Lung (tissue), 12 donors: Measurements from ENCODE around the gene ATP8A1. TPM values are rescaled to one million over a fixed set of nuclear protein-coding genes. Genes with fewer than 3 reads are reported as not detected.
"Not testable (repeated sequence)": the region's sequence is repeated elsewhere in the genome, so short reads cannot be mapped to it uniquely, and the experiment has no call there.

Experiments
- ATAC-seq: fragments of 200-7000 bp; cut with Tn5 transposase; one replicate; pipeline ENCODE4 v1.9.1; 2020; ENCODE audit warnings: moderate number of reproducible peaks; ENCODE audit not compliant: insufficient read depth, low FRiP score
- DNase-seq, 3 donors: peaks; one replicate each; pipeline ENCODE4 v3.0.0-alpha.2; 2013 to 2017
- H3K27ac ChIP-seq, 2 donors: one replicate each; pipeline ENCODE4 v1.5.1; 2013; ENCODE audit warnings: mild to moderate bottlenecking in 2 of 2, moderate library complexity in 2 of 2, control low read depth in 1 of 2, inconsistent platforms in 1 of 2, low read depth in 1 of 2, low read length in 1 of 2
- H3K27me3 ChIP-seq, 3 donors: one replicate each; pipeline ENCODE4 v1.5.1; 2013; ENCODE audit warnings: low read length in 2 of 3; ENCODE audit not compliant: control insufficient read depth in 3 of 3, insufficient read depth in 3 of 3
- H3K36me3 ChIP-seq, 4 donors: one replicate each; pipeline ENCODE4 v1.5.1; 2013; ENCODE audit warnings: low read length in 4 of 4, mild to moderate bottlenecking in 1 of 4, moderate library complexity in 1 of 4; ENCODE audit not compliant: control insufficient read depth in 4 of 4, insufficient read depth in 4 of 4
- H3K4me1 ChIP-seq, 5 donors: one replicate each; pipeline ENCODE4 v1.5.1; 2013; ENCODE audit warnings: low read length in 5 of 5, mild to moderate bottlenecking in 2 of 5, moderate library complexity in 1 of 5; ENCODE audit not compliant: control insufficient read depth in 5 of 5, insufficient read depth in 5 of 5
- H3K4me3 ChIP-seq: one replicate; pipeline ENCODE4 v1.5.1; 2013; ENCODE audit warnings: mild to moderate bottlenecking, control low read depth, moderate library complexity
- H3K9ac ChIP-seq, 2 donors: one replicate each; pipeline ENCODE4 v1.5.1; 2013; ENCODE audit warnings: low read length in 2 of 2, control low read depth in 1 of 2; ENCODE audit not compliant: insufficient read depth in 1 of 2
- H3K9me3 ChIP-seq, 4 donors: one replicate each; pipeline ENCODE4 v1.5.1; 2013; ENCODE audit warnings: low read length in 3 of 4, mild to moderate bottlenecking in 1 of 4, moderate library complexity in 1 of 4; ENCODE audit not compliant: control insufficient read depth in 4 of 4, insufficient read depth in 3 of 4
- WGBS, 2 donors: extraction: QIAGEN DNeasy Blood & Tissue Kit; methylation state at CpG; one replicate each; pipeline ENCODE4 v1.1.7; 2013; 5-methylcytosine and 5-hydroxymethylcytosine counted together
- polyA plus RNA-seq, 2 donors: library from polyadenylated mRNA; stranded (reverse); fragments of 200-250 nt; gene quantifications; one replicate each; pipeline ENCODE4 v1.2.1, GENCODE V29; 2013
- total RNA-seq, 2 donors: library from RNA; depleted of rRNA in 1 of 2; stranded (reverse); fragments of >200 nt in 1 of 2; gene quantifications; one replicate each; pipeline ENCODE4 v1.2.1, GENCODE V29; 2014 to 2021
- TF ChIP-seq, protein P1 (sequence below): IDR thresholded peaks from 2 replicates; pipeline ENCODE4 v1.5.1; 2012; ENCODE audit warnings: mild to moderate bottlenecking; ENCODE audit errors: control extremely low read depth, extremely low read depth
- donor health status: control.
- donor health status: control.
- donor health status: Bipolar disorder and iron deficiency.
- donor health status: healthy.
- donor health status: DM: yes; HTN: yes; CAD: no.

Gene ATP8A1
- total and polyA plus RNA-seq, 4 donors, result 13.8 to 297 (median 48.9) TPM

DNA sequence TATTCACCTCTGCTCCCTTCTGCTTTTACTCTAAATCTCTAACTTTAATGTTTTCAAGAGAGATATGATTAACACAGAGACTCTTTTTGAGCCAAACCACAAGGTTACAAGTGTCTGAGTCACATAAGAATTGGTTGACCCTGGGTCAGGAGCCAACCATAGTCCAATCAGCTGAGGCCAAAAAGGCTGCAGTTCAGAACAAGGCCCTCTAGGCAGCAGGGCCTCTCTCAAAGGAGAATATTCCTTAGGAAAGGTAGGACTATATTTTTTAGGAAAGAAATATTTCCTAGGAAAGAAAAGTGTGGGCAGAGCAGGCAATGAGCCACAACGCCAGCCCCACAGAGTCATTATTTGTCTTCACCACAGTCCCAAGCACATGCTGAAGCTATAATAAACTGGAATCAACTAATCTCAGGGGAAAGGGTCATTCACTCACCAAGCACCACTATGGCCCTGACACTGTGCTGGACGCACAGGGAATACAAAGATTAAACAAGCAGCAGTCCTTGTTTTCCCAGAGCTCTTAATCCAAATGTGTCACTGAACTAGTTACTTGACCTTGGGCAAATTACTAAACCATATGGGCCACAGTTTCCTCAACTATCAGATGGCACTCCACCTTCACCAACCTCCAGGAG lies 2.2 kb downstream of the ATP8A1 start:
- TF ChIP-seq, protein P1, sequence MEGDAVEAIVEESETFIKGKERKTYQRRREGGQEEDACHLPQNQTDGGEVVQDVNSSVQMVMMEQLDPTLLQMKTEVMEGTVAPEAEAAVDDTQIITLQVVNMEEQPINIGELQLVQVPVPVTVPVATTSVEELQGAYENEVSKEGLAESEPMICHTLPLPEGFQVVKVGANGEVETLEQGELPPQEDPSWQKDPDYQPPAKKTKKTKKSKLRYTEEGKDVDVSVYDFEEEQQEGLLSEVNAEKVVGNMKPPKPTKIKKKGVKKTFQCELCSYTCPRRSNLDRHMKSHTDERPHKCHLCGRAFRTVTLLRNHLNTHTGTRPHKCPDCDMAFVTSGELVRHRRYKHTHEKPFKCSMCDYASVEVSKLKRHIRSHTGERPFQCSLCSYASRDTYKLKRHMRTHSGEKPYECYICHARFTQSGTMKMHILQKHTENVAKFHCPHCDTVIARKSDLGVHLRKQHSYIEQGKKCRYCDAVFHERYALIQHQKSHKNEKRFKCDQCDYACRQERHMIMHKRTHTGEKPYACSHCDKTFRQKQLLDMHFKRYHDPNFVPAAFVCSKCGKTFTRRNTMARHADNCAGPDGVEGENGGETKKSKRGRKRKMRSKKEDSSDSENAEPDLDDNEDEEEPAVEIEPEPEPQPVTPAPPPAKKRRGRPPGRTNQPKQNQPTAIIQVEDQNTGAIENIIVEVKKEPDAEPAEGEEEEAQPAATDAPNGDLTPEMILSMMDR, result no peak
- H3K9ac ChIP-seq, result no peak overlapping the region
- H3K27ac ChIP-seq, result peak overlapping the region; percentile 13 to 26
- H3K9me3 ChIP-seq, result no peaks in the 10 kb centered on the region
- no peaks in the 10 kb centered on the region for H3K36me3 ChIP-seq
- peak overlapping the region; percentile 21 for H3K4me3 ChIP-seq
- ATAC-seq (peak; percentile 24), DNase-seq (no peak)
- no peaks in the 10 kb centered on the region for H3K27me3 ChIP-seq
- peaks cover 0 to 22% (median 5%) of the 10 kb centered on the region in 5 donors for H3K4me1 ChIP-seq
- 59 to 68% methylated on average over 2 of the region's 2 CpGs for WGBS, 2 donors

DNA sequence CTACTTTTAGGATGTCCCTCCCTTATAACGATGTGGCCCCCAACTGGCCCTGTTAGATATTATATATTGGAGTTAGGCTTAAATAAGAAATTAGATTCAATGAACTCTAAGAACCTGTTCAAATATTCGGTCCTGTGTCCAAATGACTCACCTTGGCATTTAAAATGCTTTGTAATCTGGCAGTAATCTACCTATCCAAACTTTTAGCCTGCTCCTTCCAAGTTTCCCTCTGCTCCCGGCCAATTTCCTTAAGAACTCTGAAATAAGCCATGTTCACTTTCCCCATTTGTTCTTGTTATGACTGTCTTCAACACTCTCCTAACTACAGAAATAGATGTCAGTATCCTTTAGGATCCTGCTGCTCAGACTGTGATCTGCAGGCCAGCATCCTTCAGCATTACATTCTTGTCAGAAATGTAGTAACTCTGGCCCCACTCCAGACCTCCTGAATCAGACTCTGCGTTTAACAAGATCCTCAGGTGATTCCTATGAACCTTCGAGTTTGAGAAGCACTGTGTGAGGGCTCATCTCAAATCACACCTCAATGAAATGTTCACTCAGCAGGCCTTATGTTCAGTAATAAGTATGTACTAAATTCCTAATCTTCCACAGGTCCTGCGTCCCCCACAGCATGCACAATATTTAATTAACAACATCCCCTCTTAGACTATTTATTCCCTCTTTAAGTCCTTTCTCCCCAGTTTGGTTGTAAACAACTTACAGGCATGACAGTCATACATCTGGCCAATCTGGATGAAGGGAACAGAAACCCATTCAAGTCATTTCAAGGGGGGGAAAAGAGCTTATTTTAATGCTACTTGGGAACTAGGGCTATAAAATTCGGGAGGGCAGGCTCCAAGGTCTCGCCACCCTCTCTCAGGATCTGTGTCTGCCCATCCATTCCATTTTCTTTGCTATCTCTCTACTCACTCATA lies 3.0 kb downstream of the ATP8A1 start:
- Histone ChIP-seq H3K27me3 (no peaks in the 10 kb centered on the region), H3K9ac (no peak overlapping the region), H3K9me3 (no peaks in the 10 kb centered on the region), H3K36me3 (no peaks in the 10 kb centered on the region), H3K4me3 (no peak overlapping the region), H3K27ac (peak overlapping the region; percentile 13 to 63), H3K4me1 (peaks cover 0 to 22% (median 5%) of the 10 kb centered on the region in 5 donors)
- TF ChIP-seq, protein P1, result no peak
- WGBS, 2 donors, result 73 to 89% methylated on average over 8 of the region's 8 CpGs
- DNase-seq (no peak), ATAC-seq (no peak)

DNA sequence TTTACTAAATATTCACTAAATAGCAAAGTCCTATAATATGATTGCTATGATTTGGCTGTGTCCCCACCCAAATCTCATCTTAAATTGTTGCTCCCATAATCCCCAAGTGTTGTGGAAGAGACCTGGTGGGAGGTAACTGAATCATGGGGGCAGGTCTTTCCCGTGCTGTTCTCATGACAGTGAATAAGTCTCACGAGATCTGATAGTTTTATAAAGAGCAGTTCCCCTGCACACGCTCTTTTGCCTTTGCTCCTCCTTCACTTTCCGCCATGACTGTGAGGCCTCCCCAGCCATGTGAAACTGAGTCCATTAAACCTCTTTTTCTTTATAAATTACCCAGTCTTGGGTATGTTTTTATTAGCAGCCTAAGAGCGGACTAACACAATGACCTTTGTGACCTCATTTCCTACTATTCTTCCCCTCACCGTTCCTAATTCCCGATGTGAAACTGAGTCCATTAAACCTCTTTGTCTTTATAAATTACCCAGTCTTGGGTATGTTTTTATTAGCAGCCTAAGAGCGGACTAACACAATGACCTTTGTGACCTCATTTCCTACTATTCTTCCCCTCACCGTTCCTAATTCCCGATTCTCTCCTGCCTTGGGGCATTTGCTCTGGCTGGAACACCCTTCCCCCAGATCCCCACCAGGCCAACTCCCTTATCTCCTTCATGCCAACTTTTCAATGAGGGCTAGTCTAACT lies 4.2 kb downstream of the ATP8A1 start:
- not testable (repeated sequence) for ATAC-seq, H3K9me3 ChIP-seq, H3K9ac ChIP-seq, H3K4me3 ChIP-seq, H3K36me3 ChIP-seq, H3K27me3 ChIP-seq, H3K27ac ChIP-seq, DNase-seq
- peaks cover 0 to 15% (median 0%) of the 10 kb centered on the region in 5 donors for H3K4me1 ChIP-seq
- WGBS, 2 donors, result 77 to 87% methylated on average over 10 of the region's 10 CpGs

DNA sequence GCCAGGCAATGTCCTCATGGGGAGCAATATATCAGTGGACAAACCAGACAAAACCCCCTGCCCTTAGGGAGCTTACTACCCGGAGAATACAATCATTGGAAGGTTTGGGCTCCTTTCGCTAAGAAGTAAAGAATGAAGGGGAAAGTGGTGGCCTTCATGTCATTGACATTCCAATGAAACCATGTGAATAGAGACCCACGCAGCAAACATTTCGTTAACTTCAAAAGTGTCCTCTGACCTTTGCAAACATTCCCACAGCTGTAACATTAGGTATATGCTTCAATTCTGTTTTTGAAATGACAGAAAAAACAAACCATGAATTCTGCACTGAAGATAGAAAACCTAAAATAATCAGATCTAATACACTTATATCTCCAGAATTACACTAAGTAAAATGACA lies 7.0 kb downstream of the ATP8A1 start:
- H3K9ac ChIP-seq, result no peak overlapping the region
- ATAC-seq, result no peak
- WGBS, 2 donors, result 70 to 74% methylated on average over 4 of the region's 4 CpGs

More for the DNA sequence above, 7.0 kb downstream of the ATP8A1 start:
- TF ChIP-seq, protein P1, result no peak
- no peaks in the 10 kb centered on the region for H3K9me3 ChIP-seq
- no peak overlapping the region for H3K4me3 ChIP-seq
- peaks cover 0 to 24% (median 0%) of the 10 kb centered on the region in 5 donors for H3K4me1 ChIP-seq
- H3K36me3 ChIP-seq, result no peaks in the 10 kb centered on the region
- DNase-seq, result no peak
- H3K27me3 ChIP-seq, result no peaks in the 10 kb centered on the region
- no peak overlapping the region for H3K27ac ChIP-seq
